Measurements from ENCODE around the gene TEKT1. TPM values are rescaled to one million over a fixed set of nuclear protein-coding genes. Genes with fewer than 3 reads are reported as not detected.

The TEKT1 gene
- total RNA-seq, 1 experiment from 2014 or later, result not detected

DNA sequence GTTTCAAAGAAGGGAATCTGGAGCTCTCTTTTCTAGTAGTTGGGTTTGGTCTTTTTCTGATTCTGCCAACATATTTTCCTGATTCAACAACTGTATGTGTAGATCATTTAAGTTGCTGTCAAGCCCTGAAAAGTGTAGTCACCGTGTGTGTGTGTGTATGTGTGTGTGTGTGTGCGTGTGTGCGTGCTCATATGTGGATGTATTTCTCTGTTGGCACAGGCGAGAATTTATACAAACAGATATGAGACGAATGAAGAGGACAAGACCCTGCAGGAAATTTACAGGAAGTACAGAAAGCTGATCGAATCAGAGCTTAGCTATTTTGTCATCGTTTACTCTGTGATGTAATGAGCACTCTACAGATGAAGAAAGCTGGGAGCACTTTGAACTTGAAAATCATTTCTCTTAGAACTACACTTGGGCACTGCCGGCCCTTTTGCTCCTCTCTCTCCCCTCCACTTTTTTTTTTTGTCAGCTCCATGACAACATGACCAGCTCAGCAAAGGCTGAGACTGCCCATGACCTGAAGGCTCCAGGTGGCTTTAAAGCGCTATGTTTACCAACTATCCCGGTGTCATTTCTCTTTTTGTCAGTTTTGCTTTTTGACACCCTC is 44.3 kb downstream of the TEKT1 start:
- no peaks in the 10 kb centered on the region for H3K27me3 Mint-ChIP-seq (ENCODE audit: insufficient read depth, unreplicated experiment)
- BruUV-seq (replicated peaks), result TSS peak; percentile 65
- H3K27ac Mint-ChIP-seq (ENCODE audit: low read depth, unreplicated experiment), result peak overlapping the region; percentile 86
- no peak for DNase-seq (ENCODE audit: unreplicated experiment)
- no peaks in the 10 kb centered on the region for H3K36me3 Mint-ChIP-seq (ENCODE audit: insufficient read depth, unreplicated experiment)
- CTCF ChIA-PET, result interaction anchor here (0.6 to 1.5 kb wide), 10 partner anchors 9 to 1533 kb away, joined by 3 to 7 read pairs (median 4); no protein-coding TSS in a partner anchor
- POLR2A ChIA-PET, result interaction anchor here (0.6 to 1.6 kb wide), 12 partner anchors 9 to 649 kb away, joined by 3 to 8 read pairs (median 3); partner anchors contain the start of gene RNASEK
- intact Hi-C loops (cut with micrococcal nuclease), result no loop called here
- peaks cover 25% of the 10 kb centered on the region for H3K4me1 Mint-ChIP-seq (ENCODE audit: insufficient read depth, unreplicated experiment)
- H3K9me3 Mint-ChIP-seq (ENCODE audit: unreplicated experiment), result no peaks in the 10 kb centered on the region
- H3K4me3 Mint-ChIP-seq (ENCODE audit: unreplicated experiment), result peak overlapping the region; percentile 76
- TF ChIP-seq, protein P1, sequence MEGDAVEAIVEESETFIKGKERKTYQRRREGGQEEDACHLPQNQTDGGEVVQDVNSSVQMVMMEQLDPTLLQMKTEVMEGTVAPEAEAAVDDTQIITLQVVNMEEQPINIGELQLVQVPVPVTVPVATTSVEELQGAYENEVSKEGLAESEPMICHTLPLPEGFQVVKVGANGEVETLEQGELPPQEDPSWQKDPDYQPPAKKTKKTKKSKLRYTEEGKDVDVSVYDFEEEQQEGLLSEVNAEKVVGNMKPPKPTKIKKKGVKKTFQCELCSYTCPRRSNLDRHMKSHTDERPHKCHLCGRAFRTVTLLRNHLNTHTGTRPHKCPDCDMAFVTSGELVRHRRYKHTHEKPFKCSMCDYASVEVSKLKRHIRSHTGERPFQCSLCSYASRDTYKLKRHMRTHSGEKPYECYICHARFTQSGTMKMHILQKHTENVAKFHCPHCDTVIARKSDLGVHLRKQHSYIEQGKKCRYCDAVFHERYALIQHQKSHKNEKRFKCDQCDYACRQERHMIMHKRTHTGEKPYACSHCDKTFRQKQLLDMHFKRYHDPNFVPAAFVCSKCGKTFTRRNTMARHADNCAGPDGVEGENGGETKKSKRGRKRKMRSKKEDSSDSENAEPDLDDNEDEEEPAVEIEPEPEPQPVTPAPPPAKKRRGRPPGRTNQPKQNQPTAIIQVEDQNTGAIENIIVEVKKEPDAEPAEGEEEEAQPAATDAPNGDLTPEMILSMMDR (IDR thresholded peaks at IDR 0.05; ENCODE audit: unreplicated experiment), result no peak

DNA sequence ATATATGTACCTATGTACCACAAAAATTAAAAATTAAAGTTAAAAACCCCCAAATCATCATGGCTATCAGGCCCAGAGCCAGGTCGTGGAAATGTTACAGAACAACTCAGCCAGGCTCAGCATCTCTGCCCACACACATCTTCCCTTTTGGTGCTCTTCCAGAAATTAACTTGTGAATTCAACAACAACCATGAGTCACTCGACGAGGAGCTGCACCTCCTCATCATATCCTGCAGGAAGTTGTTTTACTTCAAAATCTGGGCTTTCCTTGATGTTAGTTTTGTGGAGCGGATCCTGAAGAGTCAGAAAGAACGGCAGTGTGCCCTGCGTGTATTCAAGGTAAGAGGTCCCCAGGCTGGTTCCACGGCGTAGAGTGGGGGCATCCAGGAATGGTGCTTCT is 44.9 kb downstream of the TEKT1 start:
- no peaks in the 10 kb centered on the region for H3K27me3 Mint-ChIP-seq (ENCODE audit: insufficient read depth, unreplicated experiment)
- peak overlapping the region; percentile 86 for H3K27ac Mint-ChIP-seq (ENCODE audit: low read depth, unreplicated experiment)
- intact Hi-C loops (cut with micrococcal nuclease), result no loop called here
- DNase-seq (ENCODE audit: unreplicated experiment), result peak; percentile 83
- BruUV-seq (replicated peaks), result no TSS peak
- peak overlapping the region; percentile 76 for H3K4me3 Mint-ChIP-seq (ENCODE audit: unreplicated experiment)
- TF ChIP-seq, protein P1 (IDR thresholded peaks at IDR 0.05; ENCODE audit: unreplicated experiment), result no peak
- no peaks in the 10 kb centered on the region for H3K36me3 Mint-ChIP-seq (ENCODE audit: insufficient read depth, unreplicated experiment)
- H3K9me3 Mint-ChIP-seq (ENCODE audit: unreplicated experiment), result no peaks in the 10 kb centered on the region
- H3K4me1 Mint-ChIP-seq (ENCODE audit: insufficient read depth, unreplicated experiment), result peaks cover 25% of the 10 kb centered on the region
- POLR2A ChIA-PET, result interaction anchor here (0.6 to 1.6 kb wide), 13 partner anchors 9 to 650 kb away, joined by 3 to 8 read pairs (median 3); partner anchors contain the start of gene RNASEK
- CTCF ChIA-PET, result interaction anchor here (0.6 to 1.3 kb wide), 6 partner anchors 9 to 1532 kb away, joined by 3 to 7 read pairs (median 4); no protein-coding TSS in a partner anchor

DNA sequence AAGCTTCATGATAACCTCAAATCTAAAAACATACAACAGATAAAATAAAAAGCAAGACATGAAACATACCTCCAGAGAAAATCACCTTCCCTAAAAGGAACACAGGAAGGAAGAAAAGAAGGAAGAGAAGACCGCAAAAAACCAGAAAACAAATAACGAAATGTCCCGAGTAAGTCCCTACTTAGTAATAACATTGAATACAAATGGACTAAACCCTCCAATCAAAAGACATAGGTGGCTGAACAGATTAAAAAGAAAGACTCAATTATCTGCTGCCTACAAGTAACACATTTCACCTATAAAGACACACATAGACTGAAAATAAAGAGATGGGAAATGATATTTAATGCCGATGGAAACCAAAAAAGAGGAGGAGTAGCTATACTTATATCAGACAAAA is 49.3 kb downstream of the TEKT1 start:
- peaks cover 20% of the 10 kb centered on the region for H3K4me1 Mint-ChIP-seq (ENCODE audit: insufficient read depth, unreplicated experiment)
- H3K4me3 Mint-ChIP-seq (ENCODE audit: unreplicated experiment), result no peak overlapping the region
- no peaks in the 10 kb centered on the region for H3K27me3 Mint-ChIP-seq (ENCODE audit: insufficient read depth, unreplicated experiment)
- intact Hi-C loops (cut with micrococcal nuclease), result no loop called here
- ChIA-PET POLR2A (interaction anchor here (0.6 kb wide), 1 partner anchor 122 kb away, joined by 3 read pairs; no protein-coding TSS in a partner anchor), CTCF (no interaction called here)
- peaks cover 6% of the 10 kb centered on the region for H3K36me3 Mint-ChIP-seq (ENCODE audit: insufficient read depth, unreplicated experiment)
- no peak for DNase-seq (ENCODE audit: unreplicated experiment)
- no TSS peak for BruUV-seq (replicated peaks)
- TF ChIP-seq, protein P1 (IDR thresholded peaks at IDR 0.05; ENCODE audit: unreplicated experiment), result no peak
- no peaks in the 10 kb centered on the region for H3K9me3 Mint-ChIP-seq (ENCODE audit: unreplicated experiment)
- H3K27ac Mint-ChIP-seq (ENCODE audit: low read depth, unreplicated experiment), result no peak overlapping the region

DNA sequence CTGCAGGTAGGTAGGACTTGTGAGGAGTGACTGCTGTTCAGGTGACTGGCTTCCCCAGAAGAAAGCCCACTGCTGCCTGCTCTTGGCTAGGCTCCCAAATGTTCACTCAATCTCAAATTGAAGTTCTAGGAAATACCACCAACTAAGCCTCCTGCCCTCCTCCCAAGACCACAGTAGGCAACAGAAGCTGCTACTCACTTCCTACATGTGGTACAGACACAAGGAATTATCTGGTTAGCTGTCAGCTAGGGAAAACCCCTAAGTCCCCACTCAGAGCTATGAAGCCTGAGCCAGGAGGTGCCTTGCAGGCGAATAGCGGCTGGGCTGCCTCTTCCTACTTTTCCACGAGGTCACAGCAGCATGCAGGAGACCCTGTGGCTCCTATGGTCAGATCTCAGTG is 50.6 kb downstream of the TEKT1 start:
- BruUV-seq (replicated peaks), result no TSS peak
- intact Hi-C loops (cut with micrococcal nuclease), result no loop called here
- TF ChIP-seq, protein P1 (IDR thresholded peaks at IDR 0.05; ENCODE audit: unreplicated experiment), result no peak
- H3K27me3 Mint-ChIP-seq (ENCODE audit: insufficient read depth, unreplicated experiment), result no peaks in the 10 kb centered on the region
- no peak for DNase-seq (ENCODE audit: unreplicated experiment)
- POLR2A ChIA-PET, result interaction anchor here (1.6 kb wide), 1 partner anchor 9 kb away, joined by 5 read pairs; no protein-coding TSS in a partner anchor
- peaks cover 6% of the 10 kb centered on the region for H3K4me1 Mint-ChIP-seq (ENCODE audit: insufficient read depth, unreplicated experiment)
- H3K4me3 Mint-ChIP-seq (ENCODE audit: unreplicated experiment), result no peak overlapping the region
- no peaks in the 10 kb centered on the region for H3K9me3 Mint-ChIP-seq (ENCODE audit: unreplicated experiment)
- CTCF ChIA-PET, result no interaction called here
- no peak overlapping the region for H3K27ac Mint-ChIP-seq (ENCODE audit: low read depth, unreplicated experiment)
- H3K36me3 Mint-ChIP-seq (ENCODE audit: insufficient read depth, unreplicated experiment), result peaks cover 6% of the 10 kb centered on the region
